Heart right ventricle (tissue), 16 donors: Measurements from ENCODE around the gene ZNHIT6. TPM values are rescaled to one million over a fixed set of nuclear protein-coding genes. Genes with fewer than 3 reads are reported as not detected.

ENCODE experiments used
- ATAC-seq, 8 donors: fragments of 200-7000 bp; cut with Tn5 transposase; one replicate each; pipeline ENCODE4 v1.9.1; 2020; ENCODE audit warnings: mild to moderate bottlenecking in 8 of 8, moderate library complexity in 8 of 8, moderate number of reproducible peaks in 1 of 8
- DNase-seq, 2 donors: peaks; one replicate each; pipeline ENCODE4 v3.0.0-alpha.2; 2020
- H3K27ac ChIP-seq, 10 donors: fragments of 200-600 bp; sonication (generic) in 2 of 10; one replicate each; pipeline versions ENCODE4 v1.5.0 to v1.8.0; 2020 to 2022; ENCODE audit warnings: mild to moderate bottlenecking in 3 of 10
- H3K27me3 ChIP-seq, 7 donors: fragments of 200-600 bp; one replicate each; pipeline ENCODE4 v1.8.0; 2021 to 2022; ENCODE audit warnings: mild to moderate bottlenecking in 2 of 7
- H3K36me3 ChIP-seq, 9 donors: fragments of 200-600 bp; sonication (generic) in 1 of 9; one replicate each; pipeline versions ENCODE4 v1.5.0 to v1.8.0; 2020 to 2022; ENCODE audit warnings: mild to moderate bottlenecking in 2 of 9
- H3K4me1 ChIP-seq, 9 donors: fragments of 200-600 bp; sonication (generic) in 1 of 9; one replicate each; pipeline versions ENCODE4 v1.5.0 to v1.8.0; 2020 to 2022; ENCODE audit warnings: mild to moderate bottlenecking in 4 of 9
- H3K4me3 ChIP-seq, 10 donors: fragments of 200-600 bp; sonication (generic) in 2 of 10; one replicate each; pipeline versions ENCODE4 v1.5.0 to v1.8.0; 2020 to 2022; ENCODE audit warnings: mild to moderate bottlenecking in 7 of 10, moderate library complexity in 2 of 10
- H3K9me3 ChIP-seq, 11 donors: fragments of 200-600 bp in 10 of 11; sonication (generic) in 2 of 11; one replicate each; pipeline versions ENCODE4 v1.5.0 to v1.8.0; 2013 to 2022; ENCODE audit warnings: mild to moderate bottlenecking in 2 of 11, control low read depth in 1 of 11, moderate library complexity in 1 of 11
- CTCF ChIP-seq, 9 donors: fragments of 200-600 bp; sonication (generic) in 2 of 9; IDR thresholded peaks; one replicate each; pipeline versions ENCODE4 v1.5.0 to v1.8.0; 2021 to 2022; ENCODE audit warnings: antibody characterized with exemption in 9 of 9, mild to moderate bottlenecking in 5 of 9, moderate library complexity in 1 of 9
- WGBS, 2 donors: extraction: QIAGEN DNeasy Blood & Tissue Kit; methylation state at CpG; one replicate each; pipeline ENCODE4 v1.1.7; 2013; ENCODE audit warnings: inconsistent platforms in 1 of 2; 5-methylcytosine and 5-hydroxymethylcytosine counted together
- intact Hi-C, 10 donors: fragments of 100-400 bp; cut with DNase I; formaldehyde crosslinking; loops; one replicate each; pipeline versions ENCODE4 v1.11.1 to v1.14.2; 2022
- long read RNA-seq, 3 donors: library from polyadenylated mRNA; unstranded; transcript quantifications; one replicate each; pipeline ENCODE4 v2.0.0, GENCODE V29; 2020 to 2021
- polyA plus RNA-seq, 2 donors: library from polyadenylated mRNA; stranded (reverse); fragments of 200-250 nt; gene quantifications; one replicate each; pipeline ENCODE4 v1.2.3, GENCODE V29; 2013
- total RNA-seq, 10 donors: library from RNA; stranded (reverse); fragmentation: NEBNext Ultra II Directional in 3 of 10; extraction: Animal tissue kit (Norgen Biotek cat#: 25700) in 3 of 10; gene quantifications; one replicate each; pipeline versions ENCODE4 v1.2.1 to v1.2.4, GENCODE V29; 2021 to 2023
- donor health status: Arrhythmogenic right ventricular cardiomyopathy.
- donor health status: ischemic (EF 13 %, LVEDD 7.1; RV severe dilation, severe dysfunction).
- donor health status: healthy with polysubstance abuse.
- donor health status: DM: no; HTN: yes; CAD: no.
- donor health status: DM: no; HTN: no; CAD: no.
- donor health status: ischemic (EF 25% LVEDD 6.9; RV normal size, moderate dysfunction).
- donor health status: ischemic (EF 25% LVEDD 5.7; RV mildly dilated, moderate dysfunction).
- donor health status: healthy.
- donor health status: DM: yes; HTN: yes; CAD: no.
- donor health status: Ischemic cardiomyopathy.
- donor health status: ischemic (EF 35%, LVEDD 5.7; RV mildly dilated, moderate dysfunction).
- donor health status: nonischemic (EF 11% LVEDD 7.7; RV severe dilation, severe dysfunction).
- donor health status: DM: yes; HTN: yes; CAD: no.
- donor health status: PGD.
- donor health status: ischemic (EF 29% LVEDD 5.4; RV normal size, mild dysfunction).
- donor health status: nonischemic (EF 23%, LVEDD 6.1; RV moderate dilation, normal function).

The ZNHIT6 gene, protein sequence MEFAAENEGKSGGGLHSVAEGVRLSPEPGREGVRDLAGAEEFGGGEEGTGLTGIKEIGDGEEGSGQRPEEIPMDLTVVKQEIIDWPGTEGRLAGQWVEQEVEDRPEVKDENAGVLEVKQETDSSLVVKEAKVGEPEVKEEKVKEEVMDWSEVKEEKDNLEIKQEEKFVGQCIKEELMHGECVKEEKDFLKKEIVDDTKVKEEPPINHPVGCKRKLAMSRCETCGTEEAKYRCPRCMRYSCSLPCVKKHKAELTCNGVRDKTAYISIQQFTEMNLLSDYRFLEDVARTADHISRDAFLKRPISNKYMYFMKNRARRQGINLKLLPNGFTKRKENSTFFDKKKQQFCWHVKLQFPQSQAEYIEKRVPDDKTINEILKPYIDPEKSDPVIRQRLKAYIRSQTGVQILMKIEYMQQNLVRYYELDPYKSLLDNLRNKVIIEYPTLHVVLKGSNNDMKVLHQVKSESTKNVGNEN
- total RNA-seq = 10 to 100 TPM in 6 of 10 donors, 1 to 10 TPM in 4; 8.7 to 12.8 (median 10.5) TPM
- 10 to 100 TPM in 1 of 2 donors, 1 to 10 TPM in 1; 6.0 to 10.6 TPM for polyA plus RNA-seq
- long read RNA-seq, donor 1, transcript ZNHIT6-201 (10 exons, 2,797 nt) = major isoform, 12 of 15 reads
- long read RNA-seq, donor 1, partial matches to known transcripts = 0 of 15 reads
- long read RNA-seq, donor 1, other reads (novel, unspliced or antisense) = 3 of 15 reads
- long read RNA-seq, donor 2, transcript ZNHIT6-201 (10 exons, 2,797 nt) = major isoform, 16 of 19 reads
- long read RNA-seq, donor 2, partial matches to known transcripts = 0 of 19 reads
- long read RNA-seq, donor 2, other reads (novel, unspliced or antisense) = 3 of 19 reads
- long read RNA-seq, donor 3, transcript ZNHIT6-201 (10 exons, 2,797 nt) = major isoform, 6 of 10 reads
- long read RNA-seq, donor 3, partial matches to known transcripts = 1 of 10 reads
- long read RNA-seq, donor 3, other reads (novel, unspliced or antisense) = 3 of 10 reads

- TF ChIP-seq CTCF (IDR thresholded peaks at IDR 0.05) = peak in 7 of 9 donors; percentile 18 to 47 (median 44)
- ATAC-seq (peak; percentile 88 to 98 (median 97)), DNase-seq (peak; percentile 83 to 92)
- H3K4me3 ChIP-seq = peak within 1 kb of the TSS; percentile 62 to 91 (median 77)
- peaks cover 0 to 26% (median 16%) of the 10 kb centered on the region in 9 donors for H3K4me1 ChIP-seq
- no peaks in the 10 kb centered on the region for H3K27me3 ChIP-seq
- WGBS, 2 donors = 1% methylated on average over 35 of the region's 35 CpGs
- no peaks in the 10 kb centered on the region for H3K9me3 ChIP-seq
- peaks cover 0 to 31% (median 20%) of the 10 kb centered on the region in 9 donors for H3K36me3 ChIP-seq
- intact Hi-C loops = loop anchor here in 2 of 10 donors (2.0 to 10.0 kb wide), 3 partner anchors 131 to 797 kb away; no protein-coding TSS in a partner anchor
- peak within 1 kb of the TSS; percentile 73 to 98 (median 90) for H3K27ac ChIP-seq
Observed at GRCh38 chr1:85707990-85708828, at the start of gene ZNHIT6. ZNHIT6 (minus strand) TSS chr1:85708433; CDS start chr1:85708284, 149 bp downstream.

DNA sequence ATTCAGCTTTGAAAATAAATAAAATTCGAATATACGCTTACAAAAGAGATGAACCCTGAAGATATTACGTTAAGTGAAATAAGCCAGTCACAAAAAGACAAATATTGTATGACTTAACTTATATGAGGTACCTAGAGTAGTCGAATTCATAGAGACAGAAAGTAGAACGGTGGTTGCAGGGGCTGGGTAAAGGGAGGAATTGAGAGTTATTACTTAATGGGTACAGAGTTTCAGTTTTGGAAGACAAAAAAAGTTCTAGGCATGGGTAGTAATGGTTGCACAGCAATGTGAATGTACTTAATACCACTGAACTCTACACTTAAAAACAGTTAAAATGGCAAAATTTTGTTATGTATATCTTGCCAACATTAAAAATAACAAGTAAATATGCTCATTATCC is 48.6 kb upstream of the ZNHIT6 start:
- Histone ChIP-seq H3K36me3 (no peaks in the 10 kb centered on the region), H3K27me3 (no peaks in the 10 kb centered on the region), H3K9me3 (peaks cover 0 to 20% (median 0%) of the 10 kb centered on the region in 11 donors), H3K27ac (no peak overlapping the region), H3K4me1 (no peaks in the 10 kb centered on the region), H3K4me3 (no peak overlapping the region)
- no peak for DNase-seq
- 81 to 87% methylated on average over 5 of the region's 5 CpGs for WGBS, 2 donors
- TF ChIP-seq CTCF (IDR thresholded peaks at IDR 0.05) = no peak
- intact Hi-C loops = no loop called here
- no peak for ATAC-seq

DNA sequence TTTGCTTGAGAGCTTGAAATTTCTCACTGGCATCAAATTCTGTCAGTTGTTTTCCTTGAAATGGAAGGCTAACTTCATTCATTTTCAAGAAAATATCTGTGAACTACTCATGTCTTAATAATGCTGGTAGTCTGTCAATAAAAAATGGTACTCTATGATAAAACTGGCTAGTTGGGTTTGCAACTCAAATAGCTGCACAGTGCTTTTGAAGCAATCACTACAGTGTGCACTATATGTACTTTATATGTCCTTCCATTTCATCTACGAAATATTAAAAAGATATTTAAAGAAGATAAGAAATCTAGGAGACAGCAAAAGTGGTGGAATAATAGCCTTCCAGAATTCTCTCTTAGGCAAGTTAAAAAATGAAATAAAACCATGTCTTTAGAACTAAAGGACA is 39.9 kb upstream of the ZNHIT6 start:
- no peak overlapping the region for H3K4me3 ChIP-seq
- intact Hi-C loops = no loop called here
- ATAC-seq (no peak), DNase-seq (no peak)
- no peaks in the 10 kb centered on the region for H3K27me3 ChIP-seq
- no peaks in the 10 kb centered on the region for H3K9me3 ChIP-seq
- no peaks in the 10 kb centered on the region for H3K4me1 ChIP-seq
- H3K36me3 ChIP-seq = no peaks in the 10 kb centered on the region
- no peak overlapping the region for H3K27ac ChIP-seq
- WGBS, 2 donors = 44 to 86% methylated on average over 1 of the region's 1 CpG
- no peak for TF ChIP-seq CTCF (IDR thresholded peaks at IDR 0.05)
